Astrocyte (in vitro differentiated cells and primary cell): Measurements from ENCODE around the gene TDP1. TPM values are rescaled to one million over a fixed set of nuclear protein-coding genes. Genes with fewer than 3 reads are reported as not detected.

ENCODE experiments used
- DNase-seq: peaks from one replicate; pipeline ENCODE4 v3.0.0-alpha.2; 2010; ENCODE audit warnings: low read depth
- FAIRE-seq: peaks from 2 replicates; lab custom pipeline; 2011; peaks lifted over from hg19 to GRCh38; lab: Jason Lieb, UNC
- H2AFZ ChIP-seq: 2 replicates; pipeline ENCODE4 v1.6.0; 2012; ENCODE audit warnings: low read depth, low read length, inconsistent platforms
- H3K27ac ChIP-seq: 2 replicates; pipeline ENCODE4 v1.5.1; 2011; ENCODE audit warnings: low read depth, low read length, inconsistent platforms
- H3K27me3 ChIP-seq: 2 replicates; pipeline ENCODE4 v1.6.0; 2011; ENCODE audit warnings: low read length, inconsistent platforms; ENCODE audit not compliant: insufficient read depth
- H3K36me3 ChIP-seq: 2 replicates; pipeline ENCODE4 v1.5.1; 2011; ENCODE audit warnings: low read length, inconsistent platforms; ENCODE audit not compliant: insufficient read depth
- H3K4me1 ChIP-seq: 2 replicates; pipeline ENCODE4 v1.5.1; 2011; ENCODE audit warnings: low read length, inconsistent platforms; ENCODE audit not compliant: insufficient read depth
- H3K4me2 ChIP-seq: 2 replicates; pipeline ENCODE4 v1.6.0; 2012; ENCODE audit warnings: low read length, inconsistent platforms
- H3K4me3 ChIP-seq: 2 replicates; pipeline ENCODE4 v1.5.1; 2011; ENCODE audit warnings: low read depth, mild to moderate bottlenecking, low read length, inconsistent platforms; ENCODE audit not compliant: insufficient read depth
- H3K79me2 ChIP-seq: 2 replicates; pipeline ENCODE4 v1.6.0; 2012; ENCODE audit warnings: mild to moderate bottlenecking, low read length, inconsistent platforms; ENCODE audit not compliant: insufficient read depth
- H3K9ac ChIP-seq: 2 replicates; pipeline ENCODE4 v1.6.0; 2012; ENCODE audit warnings: mild to moderate bottlenecking, low read length, inconsistent platforms
- H3K9me3 ChIP-seq: 2 replicates; pipeline ENCODE4 v1.5.1; 2012; ENCODE audit warnings: low read depth, mild to moderate bottlenecking, low read length, inconsistent platforms; ENCODE audit not compliant: insufficient read depth
- H4K20me1 ChIP-seq: 2 replicates; pipeline ENCODE4 v1.6.0; 2012; ENCODE audit warnings: low read length, inconsistent platforms; ENCODE audit not compliant: insufficient read depth
- H3K27ac Mint-ChIP-seq: one replicate; pipeline ENCODE4 v1.8.0; 2021; ENCODE audit warnings: mild to moderate bottlenecking, mixed read lengths; ENCODE audit not compliant: unreplicated experiment
- H3K27me3 Mint-ChIP-seq: one replicate; pipeline ENCODE4 v1.8.0; 2021; ENCODE audit warnings: low read depth, mixed read lengths; ENCODE audit not compliant: unreplicated experiment
- H3K36me3 Mint-ChIP-seq: one replicate; pipeline ENCODE4 v1.8.0; 2021; ENCODE audit warnings: low read depth, mixed read lengths; ENCODE audit not compliant: unreplicated experiment
- H3K4me1 Mint-ChIP-seq: one replicate; pipeline ENCODE4 v1.8.0; 2021; ENCODE audit warnings: low read depth, mixed read lengths; ENCODE audit not compliant: unreplicated experiment
- H3K4me3 Mint-ChIP-seq: one replicate; pipeline ENCODE4 v1.8.0; 2021; ENCODE audit warnings: mild to moderate bottlenecking, moderate library complexity, mixed read lengths; ENCODE audit not compliant: unreplicated experiment
- H3K9me3 Mint-ChIP-seq: one replicate; pipeline ENCODE4 v1.8.0; 2021; ENCODE audit warnings: mild to moderate bottlenecking, mixed read lengths; ENCODE audit not compliant: unreplicated experiment
- CTCF ChIP-seq: IDR thresholded peaks from 2 replicates; pipeline ENCODE4 v1.5.1; 2011; ENCODE audit warnings: low read depth, mild to moderate bottlenecking, inconsistent platforms, low read length, moderate library complexity; ENCODE audit not compliant: insufficient read depth
- EZH2 ChIP-seq: IDR thresholded peaks from 2 replicates; pipeline ENCODE4 v1.6.1; 2012; ENCODE audit warnings: mild to moderate bottlenecking, low read length, inconsistent platforms; ENCODE audit not compliant: insufficient read depth
- total RNA-seq: library from RNA; stranded (reverse); gene quantifications from 2 replicates; pipeline ENCODE4 v1.2.1, GENCODE V29; 2021

Gene TDP1
- total RNA-seq, 1 donor from 2014 or later: 17.0 TPM

- no peak for DNase-seq
- Histone ChIP-seq H4K20me1 (peaks cover 4% of the 10 kb centered on the region), H2AFZ (no peak overlapping the region), H3K4me3 (no peak overlapping the region), H3K36me3 (peaks cover 41% of the 10 kb centered on the region), H3K9ac (no peak overlapping the region), H3K9me3 (no peaks in the 10 kb centered on the region), H3K27me3 (no peaks in the 10 kb centered on the region), H3K27ac (no peak overlapping the region), H3K4me2 (no peak overlapping the region), H3K4me1 (no peaks in the 10 kb centered on the region), H3K79me2 (no peaks in the 10 kb centered on the region)
- Mint-ChIP-seq H3K4me3 (no peak overlapping the region), H3K9me3 (no peaks in the 10 kb centered on the region), H3K4me1 (no peaks in the 10 kb centered on the region), H3K27me3 (no peaks in the 10 kb centered on the region), H3K36me3 (peaks cover 4% of the 10 kb centered on the region), H3K27ac (no peak overlapping the region)
- no peak for FAIRE-seq
- no peak for TF ChIP-seq EZH2
- no peak for TF ChIP-seq CTCF
Measured at GRCh38 chr14:89986462-89987160, 30.9 kb downstream of the TDP1 start.

- Mint-ChIP-seq H3K4me3 (no peak overlapping the region), H3K27ac (no peak overlapping the region), H3K27me3 (no peaks in the 10 kb centered on the region), H3K36me3 (peaks cover 4% of the 10 kb centered on the region), H3K9me3 (no peaks in the 10 kb centered on the region), H3K4me1 (no peaks in the 10 kb centered on the region)
- Histone ChIP-seq H3K4me1 (no peaks in the 10 kb centered on the region), H3K79me2 (no peaks in the 10 kb centered on the region), H3K9me3 (no peaks in the 10 kb centered on the region), H4K20me1 (peaks cover 4% of the 10 kb centered on the region), H3K27ac (no peak overlapping the region), H3K9ac (no peak overlapping the region), H3K4me2 (no peak overlapping the region), H2AFZ (no peak overlapping the region), H3K4me3 (no peak overlapping the region), H3K36me3 (peaks cover 42% of the 10 kb centered on the region), H3K27me3 (no peaks in the 10 kb centered on the region)
- DNase-seq: no peak
- FAIRE-seq: no peak
- no peak for TF ChIP-seq EZH2
- TF ChIP-seq CTCF: no peak
Measured at GRCh38 chr14:89987161-89987475, 31.4 kb downstream of the TDP1 start.

GRCh38 chr14:89988787-89989186, 33.1 kb downstream of the TDP1 start:
- Histone ChIP-seq H3K9me3 (no peaks in the 10 kb centered on the region), H3K27ac (no peak overlapping the region), H4K20me1 (peaks cover 4% of the 10 kb centered on the region), H2AFZ (no peak overlapping the region), H3K4me3 (no peak overlapping the region), H3K36me3 (peaks cover 46% of the 10 kb centered on the region), H3K9ac (no peak overlapping the region), H3K27me3 (no peaks in the 10 kb centered on the region), H3K79me2 (no peaks in the 10 kb centered on the region), H3K4me1 (no peaks in the 10 kb centered on the region), H3K4me2 (no peak overlapping the region)
- Mint-ChIP-seq H3K27me3 (no peaks in the 10 kb centered on the region), H3K9me3 (no peaks in the 10 kb centered on the region), H3K4me3 (no peak overlapping the region), H3K4me1 (no peaks in the 10 kb centered on the region), H3K36me3 (peaks cover 4% of the 10 kb centered on the region), H3K27ac (no peak overlapping the region)
- DNase-seq (no peak), FAIRE-seq (no peak)
- no peak for TF ChIP-seq EZH2
- TF ChIP-seq CTCF: no peak
